Muscle of arm (tissue), 12 donors: ENCODE measurements around the gene METTL25B. TPM values are rescaled to one million over a fixed set of nuclear protein-coding genes. Genes with fewer than 3 reads are reported as not detected.
"Not testable (repeated sequence)": the region's sequence is repeated elsewhere in the genome, so short reads cannot be mapped to it uniquely, and the experiment has no call there.

Experiments used
- DNase-seq: peaks from one replicate; pipeline ENCODE4 v3.0.0-alpha.2; 2013
- polyA plus RNA-seq, 12 donors: library from polyadenylated mRNA; unstranded; fragments of 120-200 nt; gene quantifications; one replicate each; pipeline ENCODE4 v1.2.1, GENCODE V29; 2013; ENCODE audit not compliant: insufficient read length in 12 of 12

The METTL25B gene
- polyA plus RNA-seq, 12 donors, result 16.8 to 26.5 (median 19.0) TPM; not detected in 1

- no peak for DNase-seq
Observed at GRCh38 chr1:156747742-156748669, 19.7 kb downstream of the METTL25B start.

- no peak for DNase-seq
Observed at GRCh38 chr1:156748670-156749418, 20.6 kb downstream of the METTL25B start.

GRCh38 chr1:156749419-156750118, 21.3 kb downstream of the METTL25B start:
- no peak for DNase-seq

- no peak for DNase-seq
Observed at GRCh38 chr1:156750191-156750672, 22.0 kb downstream of the METTL25B start.

- DNase-seq, result no peak
Observed at GRCh38 chr1:156750711-156751450, 22.6 kb downstream of the METTL25B start.

- DNase-seq, result no peak
Observed at GRCh38 chr1:156751451-156751756, 23.1 kb downstream of the METTL25B start, which contains the start of gene HDGF. Gene HDGF (minus strand): TSS chr1:156751675. CDS start chr1:156751429, 246 bp downstream.

- DNase-seq, result peak; percentile 97
Observed at GRCh38 chr1:156751757-156752481, 23.6 kb downstream of the METTL25B start.

GRCh38 chr1:156752843-156753482, 24.7 kb downstream of the METTL25B start:
- DNase-seq, result no peak

- no peak for DNase-seq
Observed at GRCh38 chr1:156754219-156754618, 25.9 kb downstream of the METTL25B start.

GRCh38 chr1:156755527-156755950, 27.3 kb downstream of the METTL25B start:
- DNase-seq, result no peak

- no peak for DNase-seq
Observed at GRCh38 chr1:156756355-156756754, 28.1 kb downstream of the METTL25B start.

- DNase-seq, result not testable (repeated sequence)
Observed at GRCh38 chr1:156757572-156758253, 29.4 kb downstream of the METTL25B start.

- DNase-seq, result no peak
Observed at GRCh38 chr1:156760092-156760795, 32.0 kb downstream of the METTL25B start.

GRCh38 chr1:156760796-156761104, 32.5 kb downstream of the METTL25B start:
- DNase-seq, result no peak

GRCh38 chr1:156765136-156765535, 36.9 kb downstream of the METTL25B start:
- not testable (repeated sequence) for DNase-seq

GRCh38 chr1:156765666-156766065, 37.4 kb downstream of the METTL25B start:
- no peak for DNase-seq

- peak; percentile 32 for DNase-seq
Observed at GRCh38 chr1:156766298-156767100, 38.2 kb downstream of the METTL25B start.
